Ovary (tissue), 9 donors: ENCODE measurements around the gene MATK. TPM values are rescaled to one million over a fixed set of nuclear protein-coding genes. Genes with fewer than 3 reads are reported as not detected.

Experiments used
- DNase-seq, 5 donors: peaks; one replicate each; pipeline ENCODE4 v3.0.0-alpha.2; 2019 to 2020
- H3K27ac ChIP-seq, 2 donors: fragments of 200-600 bp; one replicate each; pipeline versions ENCODE4 v1.5.1 to v1.8.0; 2019 to 2022
- H3K27me3 ChIP-seq: fragments of 200-600 bp; one replicate; pipeline ENCODE4 v1.8.0; 2022
- H3K36me3 ChIP-seq: fragments of 200-600 bp; sonication (generic); one replicate; pipeline ENCODE4 v1.5.1; 2019
- H3K4me1 ChIP-seq: one replicate; pipeline ENCODE4 v1.8.1; 2013; ENCODE audit warnings: mild to moderate bottlenecking, moderate library complexity; ENCODE audit not compliant: insufficient read depth
- H3K4me3 ChIP-seq: fragments of 200-600 bp; sonication (generic); one replicate; pipeline ENCODE4 v1.5.1; 2017
- H3K9me3 ChIP-seq, 2 donors: fragments of 200-600 bp in 1 of 2; sonication (generic) in 1 of 2; one replicate each; pipeline versions ENCODE4 v1.5.1 to v1.8.1; 2013 to 2019; ENCODE audit warnings: mild to moderate bottlenecking in 1 of 2, moderate library complexity in 1 of 2
- EP300 ChIP-seq: sonication (generic); formaldehyde crosslinking; IDR thresholded peaks from one replicate; pipeline ENCODE4 v1.6.1; 2017; ENCODE audit warnings: antibody characterized with exemption
- POLR2A ChIP-seq: fragments of 450-650 bp; IDR thresholded peaks from one replicate; pipeline ENCODE4 v1.6.1; 2017; ENCODE audit warnings: antibody characterized with exemption, mild to moderate bottlenecking, moderate library complexity
- WGBS, 3 donors: extraction: QIAGEN DNeasy Blood & Tissue Kit in 1 of 3; methylation state at CpG; one replicate each; pipeline versions ENCODE4 v1.1.5 to v1.1.7; 2013 to 2017; 5-methylcytosine and 5-hydroxymethylcytosine counted together
- intact Hi-C, 4 donors: fragments of 100-400 bp; cut with DNase I; formaldehyde crosslinking; loops; one replicate each; pipeline versions ENCODE4 v1.11.0 to v1.15.1; 2022 to 2023
- polyA plus RNA-seq, 2 donors: library from polyadenylated mRNA; stranded (reverse); fragments of 200-250 nt in 1 of 2; fragments of 350-450 nt in 1 of 2; fragmentation: Illumina TruSeq in 1 of 2; extraction: RNeasy Lipid Tissue Mini Kit (QIAGEN cat#74804) in 1 of 2; gene quantifications; one replicate each; pipeline ENCODE4 v1.2.3, GENCODE V29; 2013 to 2014
- total RNA-seq, 7 donors: library from RNA; depleted of rRNA in 2 of 7; stranded (reverse); fragments of >200 nt in 2 of 7; fragmentation: NEBNext Ultra II Directional in 3 of 7; extraction: Animal tissue kit (Norgen Biotek cat#: 25700) in 3 of 7; gene quantifications; one replicate each; pipeline versions ENCODE4 v1.1.0 to v1.2.4, GENCODE V29; 2016 to 2023
- TF ChIP-seq, protein P1 (sequence below), 3 donors: fragments of 450-650 bp in 2 of 3; fragments of 200-600 bp in 1 of 3; IDR thresholded peaks; one replicate each; pipeline versions ENCODE4 v1.5.1 to v1.8.0; 2016 to 2022; ENCODE audit warnings: antibody characterized with exemption in 3 of 3, mild to moderate bottlenecking in 1 of 3
- donor health status: DM: no; HTN: no; CAD: no; lungs with moderate emphysema.
- donor health status: DM: no; HTN: no; CAD: no.
- donor health status: Bipolar disorder and iron deficiency.
- donor health status: DM: yes; HTN: yes; CAD: no.
- donor health status: DM: no; HTN: no; CAD: no.
- donor health status: DM: yes; HTN: yes; CAD: no.

The MATK gene
- total and polyA plus RNA-seq, 9 donors, result 0.25 to 1.4 (median 0.72) TPM

DNA sequence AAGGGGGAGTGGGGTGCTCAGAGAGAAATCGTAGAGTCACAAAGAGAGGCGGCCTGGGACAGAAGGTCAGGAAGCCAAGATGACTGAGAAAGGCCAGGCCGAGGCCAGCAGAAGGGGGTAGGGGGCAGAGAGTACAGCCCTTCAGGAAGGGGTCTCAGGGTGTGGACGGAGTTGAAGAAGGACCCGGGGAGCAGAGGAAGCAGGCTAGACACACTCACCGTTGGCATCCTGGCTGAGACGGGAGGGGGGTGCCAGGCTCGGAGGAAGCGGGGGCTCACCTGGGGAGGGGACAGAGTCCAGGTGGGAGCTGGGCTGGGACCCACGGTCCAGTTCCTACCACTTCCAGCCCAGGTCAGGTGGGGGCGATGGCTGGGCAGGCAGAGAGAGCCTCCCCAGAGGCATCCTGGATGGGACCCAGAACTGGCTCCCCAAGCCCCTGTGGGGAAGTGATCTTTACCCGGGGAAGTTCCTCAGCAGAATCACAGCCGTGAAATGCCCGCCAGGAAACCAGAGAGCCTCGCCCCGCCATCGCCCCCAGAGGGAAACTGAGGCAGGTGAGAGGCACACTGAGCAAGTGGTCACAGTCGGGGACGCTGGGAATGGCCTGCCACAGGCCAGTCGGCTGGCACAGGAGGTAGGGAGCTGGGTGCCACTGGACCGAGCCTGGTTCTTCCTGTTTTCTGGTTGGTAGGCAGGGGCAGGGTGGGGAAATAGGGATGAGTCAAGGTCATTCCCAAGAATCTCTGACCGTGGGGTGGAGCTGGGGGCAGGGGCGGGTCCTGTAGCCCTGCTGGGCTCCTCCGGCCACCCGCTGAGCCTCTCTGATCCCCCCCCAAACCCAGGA, 1.4 kb downstream of the MATK start:
- 18 to 20% (median 18%) methylated on average over 25 of the region's 25 CpGs for WGBS, 3 donors
- H3K27me3 ChIP-seq, result no peaks in the 10 kb centered on the region
- no peak for DNase-seq
- no peak for TF ChIP-seq POLR2A
- TF ChIP-seq, protein P1, sequence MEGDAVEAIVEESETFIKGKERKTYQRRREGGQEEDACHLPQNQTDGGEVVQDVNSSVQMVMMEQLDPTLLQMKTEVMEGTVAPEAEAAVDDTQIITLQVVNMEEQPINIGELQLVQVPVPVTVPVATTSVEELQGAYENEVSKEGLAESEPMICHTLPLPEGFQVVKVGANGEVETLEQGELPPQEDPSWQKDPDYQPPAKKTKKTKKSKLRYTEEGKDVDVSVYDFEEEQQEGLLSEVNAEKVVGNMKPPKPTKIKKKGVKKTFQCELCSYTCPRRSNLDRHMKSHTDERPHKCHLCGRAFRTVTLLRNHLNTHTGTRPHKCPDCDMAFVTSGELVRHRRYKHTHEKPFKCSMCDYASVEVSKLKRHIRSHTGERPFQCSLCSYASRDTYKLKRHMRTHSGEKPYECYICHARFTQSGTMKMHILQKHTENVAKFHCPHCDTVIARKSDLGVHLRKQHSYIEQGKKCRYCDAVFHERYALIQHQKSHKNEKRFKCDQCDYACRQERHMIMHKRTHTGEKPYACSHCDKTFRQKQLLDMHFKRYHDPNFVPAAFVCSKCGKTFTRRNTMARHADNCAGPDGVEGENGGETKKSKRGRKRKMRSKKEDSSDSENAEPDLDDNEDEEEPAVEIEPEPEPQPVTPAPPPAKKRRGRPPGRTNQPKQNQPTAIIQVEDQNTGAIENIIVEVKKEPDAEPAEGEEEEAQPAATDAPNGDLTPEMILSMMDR (IDR thresholded peaks at IDR 0.05), result no peak
- TF ChIP-seq EP300, result no peak
- no peak overlapping the region for H3K27ac ChIP-seq
- intact Hi-C loops, result no loop called here
- H3K4me3 ChIP-seq, result no peak overlapping the region
- H3K36me3 ChIP-seq, result no peaks in the 10 kb centered on the region
- peaks cover 0 to 14% of the 10 kb centered on the region in 2 donors for H3K9me3 ChIP-seq
- no peaks in the 10 kb centered on the region for H3K4me1 ChIP-seq

DNA sequence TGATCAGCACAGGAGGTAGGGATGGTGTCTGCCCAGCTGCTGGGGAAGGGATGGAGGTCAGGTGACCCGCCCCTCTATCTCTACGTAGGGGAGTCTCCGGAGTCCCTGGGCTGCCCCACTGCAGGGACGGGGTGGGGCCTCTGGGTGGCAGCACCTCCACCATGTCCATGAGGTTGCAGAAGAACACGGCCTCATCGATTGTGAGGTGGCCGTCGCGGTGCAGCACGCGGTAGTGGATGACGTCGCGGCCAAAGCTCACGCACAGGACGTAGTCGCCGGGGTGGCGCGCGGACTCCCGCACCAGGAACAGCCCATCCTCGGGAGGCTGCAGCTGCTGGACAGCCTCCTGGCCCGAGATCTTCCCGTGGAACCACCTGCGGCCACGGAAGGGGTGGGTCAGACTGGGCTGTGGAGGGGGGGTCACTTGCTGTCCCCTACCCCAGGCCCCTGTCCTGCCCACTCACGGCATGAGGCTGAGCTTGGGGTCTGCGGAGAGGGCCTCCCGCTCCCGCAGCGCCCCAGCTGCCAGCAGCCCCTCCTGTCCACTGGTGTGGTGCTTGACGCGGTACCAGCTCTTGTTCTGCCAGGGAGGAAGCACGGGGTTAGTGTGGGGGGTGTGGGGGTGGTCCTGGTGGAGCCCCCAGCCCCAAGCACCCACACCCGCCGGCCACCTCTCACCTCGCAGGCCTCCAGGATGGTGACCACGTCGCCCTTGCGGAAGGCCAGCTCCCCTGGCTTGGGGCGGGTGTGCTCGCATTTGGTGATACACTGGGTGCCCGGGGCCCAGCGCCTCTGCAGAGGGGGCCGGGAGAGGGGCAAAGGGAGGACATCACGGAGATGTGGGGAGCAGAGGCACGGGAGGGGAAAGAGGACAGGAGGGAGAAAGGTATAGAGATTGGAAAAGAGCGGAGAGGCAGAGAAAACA, 2.3 kb downstream of the MATK start:
- Histone ChIP-seq H3K27ac (no peak overlapping the region), H3K4me1 (no peaks in the 10 kb centered on the region), H3K9me3 (peaks cover 0 to 14% of the 10 kb centered on the region in 2 donors), H3K36me3 (no peaks in the 10 kb centered on the region), H3K27me3 (no peaks in the 10 kb centered on the region), H3K4me3 (no peak overlapping the region)
- TF ChIP-seq POLR2A (no peak), EP300 (no peak)
- TF ChIP-seq, protein P1 (IDR thresholded peaks at IDR 0.05), result no peak
- intact Hi-C loops, result no loop called here
- no peak for DNase-seq
- whole genome bisulfite sequencing, 3 donors, result 62 to 66% (median 64%) methylated on average over 32 to 49 of the region's 49 CpGs

DNA sequence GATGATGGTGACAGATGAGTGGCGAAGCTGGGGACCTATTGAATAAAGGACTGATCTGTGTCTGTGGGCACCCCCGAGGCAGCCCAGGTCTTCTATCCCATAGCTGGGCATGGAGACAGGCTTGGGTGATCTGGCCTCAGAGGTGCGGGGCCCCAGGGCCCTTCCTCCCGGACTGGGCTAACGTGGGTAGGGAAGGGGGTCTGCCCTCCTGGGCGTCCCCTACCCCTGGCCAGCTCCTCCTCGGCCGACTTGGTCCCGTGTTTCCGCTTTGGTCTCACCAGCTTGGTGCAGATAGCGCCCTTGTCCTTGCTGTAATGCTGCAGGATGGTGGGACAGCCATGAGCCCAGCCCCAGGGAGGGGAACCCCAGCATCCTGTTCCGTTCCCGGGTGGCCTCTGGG, 3.3 kb downstream of the MATK start:
- Histone ChIP-seq H3K36me3 (no peaks in the 10 kb centered on the region), H3K27me3 (no peaks in the 10 kb centered on the region), H3K4me3 (no peak overlapping the region), H3K27ac (no peak overlapping the region), H3K9me3 (peaks cover 0 to 14% of the 10 kb centered on the region in 2 donors), H3K4me1 (no peaks in the 10 kb centered on the region)
- TF ChIP-seq, protein P1 (IDR thresholded peaks at IDR 0.05), result no peak
- no peak for TF ChIP-seq POLR2A
- no peak for TF ChIP-seq EP300
- DNase-seq, result no peak
- WGBS, 3 donors, result 78 to 86% (median 82%) methylated on average over 13 of the region's 13 CpGs
- intact Hi-C loops, result no loop called here

DNA sequence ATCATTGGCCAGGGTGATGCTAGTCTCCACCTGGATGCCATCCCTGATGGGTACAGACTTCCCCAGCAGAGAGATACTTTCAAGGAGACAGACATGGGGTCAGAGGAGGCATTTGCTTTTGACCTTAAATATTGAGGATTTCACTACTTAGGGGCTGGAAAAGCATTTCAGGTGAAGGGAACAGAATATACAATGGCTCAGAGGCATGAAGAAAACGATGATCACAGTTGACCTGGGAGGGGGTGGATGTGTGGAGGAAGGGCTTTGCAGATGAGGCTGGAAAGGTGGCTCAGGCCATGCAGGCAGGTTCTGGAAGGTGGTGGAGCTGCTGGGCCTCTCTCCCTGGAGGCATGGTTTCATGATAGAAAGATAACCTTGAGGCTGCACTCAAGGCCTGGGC, 3.9 kb downstream of the MATK start:
- DNase-seq, result no peak
- Histone ChIP-seq H3K27me3 (no peaks in the 10 kb centered on the region), H3K9me3 (peaks cover 0 to 14% of the 10 kb centered on the region in 2 donors), H3K4me1 (no peaks in the 10 kb centered on the region), H3K27ac (no peak overlapping the region), H3K4me3 (no peak overlapping the region), H3K36me3 (no peaks in the 10 kb centered on the region)
- intact Hi-C loops, result no loop called here
- TF ChIP-seq POLR2A, result no peak
- no peak for TF ChIP-seq EP300
- TF ChIP-seq, protein P1 (IDR thresholded peaks at IDR 0.05), result no peak
- 89 to 94% (median 90%) methylated on average over 1 of the region's 1 CpG for whole genome bisulfite sequencing, 3 donors
